Coronary artery (tissue), 2 donors: ENCODE data around the gene ANO10.
"Not testable (repeated sequence)": the region's sequence is repeated elsewhere in the genome, so short reads cannot be mapped to it uniquely, and the experiment has no call there.

Source experiments
- DNase-seq: peaks from one replicate; pipeline ENCODE4 v3.0.0-alpha.2; 2017; ENCODE audit warnings: low spot score
- H3K27ac ChIP-seq, 2 donors: fragments of 200-600 bp; sonication (generic); one replicate each; pipeline ENCODE4 v1.5.1; 2016 to 2019
- H3K4me3 ChIP-seq: fragments of 200-600 bp; sonication (generic); 2 replicates; pipeline ENCODE4 v1.5.1; 2016; ENCODE audit warnings: mild to moderate bottlenecking, moderate library complexity
- CTCF ChIP-seq: fragments of 200-600 bp; sonication (generic); IDR thresholded peaks from one replicate; pipeline ENCODE4 v1.5.1; 2019; ENCODE audit warnings: antibody characterized with exemption

Gene ANO10

GRCh38 chr3:43525386-43525785 lies 96.4 kb downstream of the ANO10 start:
- no peak overlapping the region for H3K27ac ChIP-seq
- no peak overlapping the region for H3K4me3 ChIP-seq
- no peak for TF ChIP-seq CTCF

GRCh38 chr3:43523454-43524053 lies 98.3 kb downstream of the ANO10 start:
- Histone ChIP-seq H3K4me3 (no peak overlapping the region), H3K27ac (no peak overlapping the region)
- no peak for DNase-seq
- no peak for TF ChIP-seq CTCF

More at GRCh38 chr3:43525386-43525785, 96.4 kb downstream of the ANO10 start:
- DNase-seq, result no peak

- Histone ChIP-seq H3K27ac (no peak overlapping the region), H3K4me3 (no peak overlapping the region)
- no peak for TF ChIP-seq CTCF
- DNase-seq, result no peak
These were observed 99.0 kb downstream of the ANO10 start for GRCh38 chr3:43522727-43523362.

- no peak overlapping the region for H3K27ac ChIP-seq
- H3K4me3 ChIP-seq, result no peak overlapping the region
- TF ChIP-seq CTCF, result no peak
- DNase-seq, result no peak
These were observed 99.9 kb downstream of the ANO10 start for GRCh38 chr3:43521941-43522340.

- DNase-seq, H3K4me3 ChIP-seq, H3K27ac ChIP-seq: not testable (repeated sequence)
These were observed 103.3 kb downstream of the ANO10 start for GRCh38 chr3:43518515-43518914.

GRCh38 chr3:43515970-43516635 lies 105.7 kb downstream of the ANO10 start:
- H3K4me3 ChIP-seq, result no peak overlapping the region
- no peak for TF ChIP-seq CTCF
- no peak for DNase-seq
- no peak overlapping the region for H3K27ac ChIP-seq

GRCh38 chr3:43515208-43515917 lies 106.4 kb downstream of the ANO10 start:
- TF ChIP-seq CTCF, result no peak
- no peak overlapping the region for H3K27ac ChIP-seq
- H3K4me3 ChIP-seq, result no peak overlapping the region
- no peak for DNase-seq
